ENCODE results near the gene OSBPL10.

The OSBPL10 gene

DNA sequence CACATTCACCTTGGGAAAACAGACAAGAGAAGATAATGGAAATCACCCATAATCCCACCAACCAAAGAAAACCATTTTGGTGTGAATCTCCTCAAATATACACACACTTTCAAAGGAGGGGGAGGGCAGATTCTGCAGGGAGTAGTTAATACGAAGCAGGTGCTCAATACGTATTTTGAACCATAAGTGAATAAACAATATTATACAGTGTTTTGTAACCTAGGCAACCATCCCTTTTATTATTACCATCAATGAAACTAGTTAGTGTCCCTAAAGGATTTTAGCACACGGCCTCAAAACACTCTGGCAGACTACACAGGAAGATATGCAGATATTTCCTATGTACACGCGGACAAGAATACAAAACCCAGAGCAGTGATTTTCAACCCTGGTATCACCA is 6.1 kb downstream of the OSBPL10 start:
- no peak overlapping the region for H3K4me3 ChIP-seq (ENCODE audit: low read length)
- no peak for DNase-seq (ENCODE audit: low read depth, low spot score)
- no peaks in the 10 kb centered on the region for H3K27me3 ChIP-seq (ENCODE audit: control insufficient read depth, insufficient read depth, low read length)
- H3K9me3 ChIP-seq (ENCODE audit: control insufficient read depth, insufficient read depth, low read length), result no peaks in the 10 kb centered on the region
- H3K27ac ChIP-seq (ENCODE audit: low read length), result no peak overlapping the region
- H3K36me3 ChIP-seq (ENCODE audit: control insufficient read depth, insufficient read depth, low read length), result no peaks in the 10 kb centered on the region
- no CpG with 5 or more reads among the region's 5 CpGs for WGBS (ENCODE audit: insufficient coverage, insufficient read length)
- peaks cover 3% of the 10 kb centered on the region; the same call in 1 of the 2 replicates for H3K4me1 ChIP-seq (ENCODE audit: control insufficient read depth, insufficient read depth, low read length)

DNA sequence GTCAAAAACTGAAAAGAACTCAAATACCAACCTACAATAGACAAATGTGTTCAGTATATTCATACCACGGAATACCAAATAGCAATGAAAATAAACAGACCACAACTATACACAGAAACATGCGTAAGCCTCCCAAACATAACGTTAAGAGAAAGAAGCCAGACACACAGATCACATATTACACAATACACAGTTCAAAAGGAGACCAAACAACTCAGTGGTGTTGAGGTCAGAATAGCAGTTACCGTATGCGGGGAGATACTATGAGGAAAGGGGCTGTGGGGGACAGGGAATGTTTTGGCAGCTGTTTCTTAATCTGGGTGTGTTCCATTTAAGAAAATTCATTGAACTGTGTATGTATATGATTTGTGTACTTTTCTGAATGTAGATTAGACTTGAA is 6.6 kb downstream of the OSBPL10 start:
- Histone ChIP-seq H3K4me1 (ENCODE audit: control insufficient read depth, insufficient read depth, low read length) (peaks cover 3% of the 10 kb centered on the region; the same call in 1 of the 2 replicates), H3K9me3 (ENCODE audit: control insufficient read depth, insufficient read depth, low read length) (no peaks in the 10 kb centered on the region), H3K36me3 (ENCODE audit: control insufficient read depth, insufficient read depth, low read length) (no peaks in the 10 kb centered on the region), H3K27ac (ENCODE audit: low read length) (no peak overlapping the region), H3K27me3 (ENCODE audit: control insufficient read depth, insufficient read depth, low read length) (no peaks in the 10 kb centered on the region), H3K4me3 (ENCODE audit: low read length) (no peak overlapping the region)
- no CpG with 5 or more reads among the region's 5 CpGs for WGBS (ENCODE audit: insufficient coverage, insufficient read length)
- no peak for DNase-seq (ENCODE audit: low read depth, low spot score)

DNA sequence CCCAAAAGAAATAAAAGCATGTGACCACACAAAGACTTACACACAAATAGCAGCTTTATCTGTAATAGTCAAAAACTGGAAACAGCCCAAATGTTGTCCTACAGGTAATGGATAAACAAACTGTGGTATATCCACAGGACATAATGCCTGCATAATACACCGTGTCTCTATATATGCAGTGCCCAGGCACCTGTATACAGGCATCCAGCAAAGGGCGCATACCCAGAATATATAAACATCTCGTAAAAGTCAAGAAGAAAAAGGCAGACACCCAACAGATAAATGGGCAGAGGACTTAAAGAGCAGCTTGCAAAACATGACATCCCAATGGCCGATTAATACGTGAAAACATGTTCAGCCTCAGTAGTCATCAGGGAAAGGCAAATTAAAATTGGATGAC is 7.2 kb downstream of the OSBPL10 start:
- H3K4me1 ChIP-seq (ENCODE audit: control insufficient read depth, insufficient read depth, low read length), result peaks cover 3% of the 10 kb centered on the region; the same call in 1 of the 2 replicates
- no peaks in the 10 kb centered on the region for H3K9me3 ChIP-seq (ENCODE audit: control insufficient read depth, insufficient read depth, low read length)
- no peak overlapping the region for H3K4me3 ChIP-seq (ENCODE audit: low read length)
- no CpG with 5 or more reads among the region's 5 CpGs for WGBS (ENCODE audit: insufficient coverage, insufficient read length)
- no peak overlapping the region for H3K27ac ChIP-seq (ENCODE audit: low read length)
- H3K27me3 ChIP-seq (ENCODE audit: control insufficient read depth, insufficient read depth, low read length), result no peaks in the 10 kb centered on the region
- H3K36me3 ChIP-seq (ENCODE audit: control insufficient read depth, insufficient read depth, low read length), result no peaks in the 10 kb centered on the region
- no peak for DNase-seq (ENCODE audit: low read depth, low spot score)

DNA sequence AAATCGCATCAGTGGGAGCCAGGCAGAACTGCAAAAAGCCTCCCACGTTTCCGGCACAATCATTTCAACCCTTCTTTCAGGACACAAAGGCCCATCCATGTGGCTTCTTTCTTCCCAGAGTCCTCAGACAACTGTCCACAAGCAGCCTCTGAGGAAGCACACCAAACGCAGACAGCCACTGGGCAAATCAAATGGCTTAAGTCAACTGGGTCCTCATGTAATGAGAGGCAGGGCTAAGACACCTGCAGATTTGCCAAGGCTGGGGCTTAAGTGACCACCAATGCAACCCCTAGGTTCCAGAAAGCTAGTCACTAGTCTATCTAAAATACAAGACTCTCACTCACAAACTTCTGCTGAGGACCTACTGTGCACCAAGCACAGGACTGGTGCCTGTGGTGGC is 8.0 kb downstream of the OSBPL10 start:
- Histone ChIP-seq H3K27ac (ENCODE audit: low read length) (no peak overlapping the region), H3K4me1 (ENCODE audit: control insufficient read depth, insufficient read depth, low read length) (peaks cover 3% of the 10 kb centered on the region; the same call in 1 of the 2 replicates), H3K36me3 (ENCODE audit: control insufficient read depth, insufficient read depth, low read length) (no peaks in the 10 kb centered on the region), H3K9me3 (ENCODE audit: control insufficient read depth, insufficient read depth, low read length) (no peaks in the 10 kb centered on the region), H3K4me3 (ENCODE audit: low read length) (no peak overlapping the region), H3K27me3 (ENCODE audit: control insufficient read depth, insufficient read depth, low read length) (no peaks in the 10 kb centered on the region)
- WGBS (ENCODE audit: insufficient coverage, insufficient read length), result no CpG with 5 or more reads among the region's 4 CpGs
- DNase-seq (ENCODE audit: low read depth, low spot score), result no peak

DNA sequence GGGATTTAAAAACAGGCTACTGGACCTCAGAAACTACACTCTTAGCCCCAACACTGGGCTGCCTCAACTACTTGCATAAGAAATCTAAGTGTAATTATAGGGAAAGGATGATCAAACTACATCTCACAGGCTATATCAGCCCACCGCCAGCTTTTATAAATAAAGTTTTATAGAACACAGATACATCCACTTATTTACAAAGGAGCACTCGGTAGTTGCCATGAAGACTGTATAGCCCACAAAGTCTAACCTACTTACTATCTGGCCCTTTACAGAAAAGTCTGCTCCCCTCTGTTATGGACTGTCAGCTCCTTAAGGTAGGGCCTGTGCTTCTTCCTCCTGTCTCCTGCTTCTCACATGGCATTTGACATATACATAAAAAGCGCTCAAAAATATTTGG is 9.5 kb downstream of the OSBPL10 start:
- no peak overlapping the region for H3K27ac ChIP-seq (ENCODE audit: low read length)
- H3K27me3 ChIP-seq (ENCODE audit: control insufficient read depth, insufficient read depth, low read length), result no peaks in the 10 kb centered on the region
- H3K36me3 ChIP-seq (ENCODE audit: control insufficient read depth, insufficient read depth, low read length), result no peaks in the 10 kb centered on the region
- no peak for DNase-seq (ENCODE audit: low read depth, low spot score)
- H3K9me3 ChIP-seq (ENCODE audit: control insufficient read depth, insufficient read depth, low read length), result no peaks in the 10 kb centered on the region
- peaks cover 3% of the 10 kb centered on the region; the same call in 1 of the 2 replicates for H3K4me1 ChIP-seq (ENCODE audit: control insufficient read depth, insufficient read depth, low read length)
- no peak overlapping the region for H3K4me3 ChIP-seq (ENCODE audit: low read length)
- no CpG with 5 or more reads among the region's 3 CpGs for WGBS (ENCODE audit: insufficient coverage, insufficient read length)

DNA sequence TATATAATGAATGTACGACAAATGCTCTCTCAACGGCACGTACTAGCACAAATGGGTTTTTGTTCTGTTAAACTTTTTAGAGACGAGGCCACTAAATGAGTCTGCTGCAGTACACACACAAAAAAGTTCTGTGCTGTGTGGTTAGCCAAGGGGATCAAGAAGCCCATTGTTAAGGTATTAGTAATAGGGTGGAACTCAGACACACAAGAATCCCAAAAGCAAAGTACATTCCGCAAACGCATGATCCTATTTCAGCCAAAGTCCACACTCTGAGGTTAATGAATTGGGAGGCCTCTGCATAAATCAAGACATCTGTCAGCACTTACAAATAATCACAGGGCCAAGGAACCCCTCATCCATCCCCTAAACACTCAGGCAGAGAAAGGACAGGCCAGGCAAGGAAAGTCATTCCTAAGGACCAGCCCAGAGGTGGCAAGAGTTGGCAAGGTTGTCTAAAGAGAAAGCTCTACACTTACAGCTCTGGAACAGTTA is 12.1 kb downstream of the OSBPL10 start:
- no peak overlapping the region for H3K27ac ChIP-seq (ENCODE audit: low read length)
- H3K4me1 ChIP-seq (ENCODE audit: control insufficient read depth, insufficient read depth, low read length), result peaks cover 3% of the 10 kb centered on the region; the same call in 1 of the 2 replicates
- no peak overlapping the region for H3K4me3 ChIP-seq (ENCODE audit: low read length)
- H3K9me3 ChIP-seq (ENCODE audit: control insufficient read depth, insufficient read depth, low read length), result no peaks in the 10 kb centered on the region
- DNase-seq (ENCODE audit: low read depth, low spot score), result no peak
- no peaks in the 10 kb centered on the region for H3K27me3 ChIP-seq (ENCODE audit: control insufficient read depth, insufficient read depth, low read length)
- no peaks in the 10 kb centered on the region for H3K36me3 ChIP-seq (ENCODE audit: control insufficient read depth, insufficient read depth, low read length)
- whole genome bisulfite sequencing (ENCODE audit: insufficient coverage, insufficient read length), result no CpG with 5 or more reads among the region's 6 CpGs

DNA sequence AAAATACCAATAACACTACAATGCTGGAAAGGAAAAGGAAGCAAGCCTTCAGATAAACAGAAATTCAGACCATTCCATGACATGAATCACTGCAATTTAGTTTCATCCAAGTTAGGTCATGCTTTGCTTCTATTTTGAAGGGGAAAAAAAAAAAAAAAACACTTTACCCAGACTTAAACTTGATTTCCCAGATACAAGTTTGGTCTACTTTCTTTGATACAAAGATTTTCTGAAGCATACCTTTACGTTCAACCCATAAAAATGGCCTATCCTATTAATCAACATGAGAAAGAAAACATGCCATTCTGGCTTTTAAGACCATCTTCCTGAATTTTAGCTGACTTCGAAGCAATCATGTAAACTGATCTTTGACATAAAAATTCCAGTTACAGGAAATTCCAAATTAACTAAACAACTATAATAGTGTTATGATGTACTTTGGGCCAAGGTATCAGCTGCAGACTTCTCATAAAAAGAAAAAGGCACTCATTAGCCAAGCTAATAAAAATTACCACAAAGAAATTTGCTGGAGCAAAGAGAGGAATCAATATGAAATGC is 12.6 kb downstream of the OSBPL10 start:
- WGBS (ENCODE audit: insufficient coverage, insufficient read length), result no CpG with 5 or more reads among the region's 2 CpGs
- no peaks in the 10 kb centered on the region for H3K36me3 ChIP-seq (ENCODE audit: control insufficient read depth, insufficient read depth, low read length)
- no peak overlapping the region for H3K4me3 ChIP-seq (ENCODE audit: low read length)
- no peaks in the 10 kb centered on the region for H3K9me3 ChIP-seq (ENCODE audit: control insufficient read depth, insufficient read depth, low read length)
- H3K27ac ChIP-seq (ENCODE audit: low read length), result no peak overlapping the region
- DNase-seq (ENCODE audit: low read depth, low spot score), result no peak
- peaks cover 2% of the 10 kb centered on the region; the same call in 1 of the 2 replicates for H3K4me1 ChIP-seq (ENCODE audit: control insufficient read depth, insufficient read depth, low read length)
- no peaks in the 10 kb centered on the region for H3K27me3 ChIP-seq (ENCODE audit: control insufficient read depth, insufficient read depth, low read length)

DNA sequence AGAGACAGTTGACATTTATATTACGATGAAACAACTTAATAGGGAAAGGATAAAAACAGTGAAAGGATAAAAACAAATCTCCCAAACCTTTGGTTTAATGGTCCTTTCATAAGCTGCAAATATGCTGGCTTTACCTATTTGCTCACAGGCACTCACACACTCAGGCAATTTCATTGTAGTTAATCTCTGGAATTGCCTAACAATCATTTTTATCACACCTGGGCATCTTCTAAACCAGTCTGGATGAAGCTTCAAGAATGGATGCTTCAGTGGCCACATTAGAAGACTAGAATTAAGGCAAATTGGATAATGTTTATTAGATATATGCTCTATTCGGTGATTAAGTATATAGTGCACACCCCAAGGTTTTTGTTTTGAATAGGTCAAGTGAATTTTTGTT is 13.5 kb downstream of the OSBPL10 start:
- Histone ChIP-seq H3K27me3 (ENCODE audit: control insufficient read depth, insufficient read depth, low read length) (no peaks in the 10 kb centered on the region), H3K27ac (ENCODE audit: low read length) (no peak overlapping the region), H3K4me1 (ENCODE audit: control insufficient read depth, insufficient read depth, low read length) (no peaks in the 10 kb centered on the region; the same call in 1 of the 2 replicates), H3K4me3 (ENCODE audit: low read length) (no peak overlapping the region), H3K36me3 (ENCODE audit: control insufficient read depth, insufficient read depth, low read length) (no peaks in the 10 kb centered on the region), H3K9me3 (ENCODE audit: control insufficient read depth, insufficient read depth, low read length) (no peaks in the 10 kb centered on the region)
- no peak for DNase-seq (ENCODE audit: low read depth, low spot score)
- WGBS (ENCODE audit: insufficient coverage, insufficient read length), result no CpG with 5 or more reads among the region's 2 CpGs

DNA sequence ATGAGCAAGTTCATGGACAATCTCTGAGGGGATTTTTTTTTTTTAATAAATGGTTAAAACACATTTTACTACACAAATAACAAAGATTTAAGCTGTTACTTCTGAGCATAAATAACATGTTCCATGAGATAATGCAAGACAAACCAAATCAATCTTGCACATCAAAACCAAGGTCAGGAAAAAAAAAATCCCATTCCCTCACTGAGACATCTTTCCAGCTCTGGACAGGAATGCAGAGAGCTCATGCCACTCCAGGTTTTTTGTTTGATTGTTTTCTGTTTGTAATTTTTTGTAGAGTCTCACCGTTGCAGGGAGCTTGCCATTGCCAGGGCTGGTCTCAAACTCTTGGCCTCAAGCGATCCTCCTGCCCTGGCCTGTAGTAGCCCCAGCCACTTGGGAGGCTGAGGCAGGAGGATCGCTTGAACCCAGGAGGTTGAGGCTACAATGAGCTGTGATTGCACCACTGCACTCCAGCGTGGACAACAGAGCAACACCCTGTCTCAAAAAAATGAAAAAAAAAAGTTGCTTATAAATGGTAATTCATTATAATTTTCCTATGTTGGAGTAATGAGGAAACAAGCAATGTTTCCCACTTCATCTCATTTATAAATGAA is 14.0 kb downstream of the OSBPL10 start:
- no CpG with 5 or more reads among the region's 4 CpGs for WGBS (ENCODE audit: insufficient coverage, insufficient read length)

DNA sequence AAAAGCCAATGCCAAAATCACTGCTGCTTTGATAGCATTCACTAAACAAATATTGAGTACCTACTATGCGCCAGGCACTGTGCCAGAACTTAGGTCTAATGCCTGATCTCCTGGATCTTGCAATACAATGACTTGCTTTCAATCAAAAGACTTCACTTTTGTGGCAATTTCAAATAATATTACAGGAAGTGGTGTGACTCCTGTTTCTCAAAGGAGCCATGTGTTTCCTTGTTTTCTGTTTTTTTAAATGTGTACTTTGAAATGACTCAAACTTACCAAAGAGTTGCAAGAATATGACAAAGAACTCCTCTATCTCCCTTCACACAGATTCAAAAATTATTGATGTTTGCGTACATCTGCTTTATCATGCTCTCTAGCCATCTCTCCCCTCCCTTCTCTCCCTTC is 18.3 kb downstream of the OSBPL10 start:
- no peak for DNase-seq (ENCODE audit: low read depth, low spot score)
- H3K36me3 ChIP-seq (ENCODE audit: control insufficient read depth, insufficient read depth, low read length), result no peaks in the 10 kb centered on the region
- no CpG with 5 or more reads among the region's 2 CpGs for WGBS (ENCODE audit: insufficient coverage, insufficient read length)
- H3K27me3 ChIP-seq (ENCODE audit: control insufficient read depth, insufficient read depth, low read length), result no peaks in the 10 kb centered on the region; the same call in 1 of the 2 replicates
- peaks cover 1% of the 10 kb centered on the region; the same call in 1 of the 2 replicates for H3K4me1 ChIP-seq (ENCODE audit: control insufficient read depth, insufficient read depth, low read length)
- H3K9me3 ChIP-seq (ENCODE audit: control insufficient read depth, insufficient read depth, low read length), result no peaks in the 10 kb centered on the region
- H3K4me3 ChIP-seq (ENCODE audit: low read length), result no peak overlapping the region
- H3K27ac ChIP-seq (ENCODE audit: low read length), result no peak overlapping the region

More for the DNA sequence above, 14.0 kb downstream of the OSBPL10 start:
- Histone ChIP-seq H3K9me3 (ENCODE audit: control insufficient read depth, insufficient read depth, low read length) (no peaks in the 10 kb centered on the region), H3K27me3 (ENCODE audit: control insufficient read depth, insufficient read depth, low read length) (no peaks in the 10 kb centered on the region), H3K27ac (ENCODE audit: low read length) (no peak overlapping the region), H3K36me3 (ENCODE audit: control insufficient read depth, insufficient read depth, low read length) (no peaks in the 10 kb centered on the region), H3K4me3 (ENCODE audit: low read length) (no peak overlapping the region), H3K4me1 (ENCODE audit: control insufficient read depth, insufficient read depth, low read length) (no peaks in the 10 kb centered on the region; the same call in 1 of the 2 replicates)
- DNase-seq (ENCODE audit: low read depth, low spot score), result no peak

All from iPS DF 6.9 (cell line).